Testis (tissue), 2 donors: ENCODE data around the gene GINS3.

ENCODE experiments used
- POLR2A ChIP-seq: fragments of 450-650 bp; IDR thresholded peaks from one replicate; pipeline ENCODE4 v1.6.1; 2017; ENCODE audit warnings: antibody characterized with exemption, mild to moderate bottlenecking, moderate library complexity
- TF ChIP-seq, protein P1 (sequence below), 3 experiments: fragments of 450-650 bp in 2 of 3; fragments of 200-600 bp in 1 of 3; sonication (generic) in 1 of 3; IDR thresholded peaks; one replicate each; pipeline ENCODE4 v1.5.1; 2016 to 2019; ENCODE audit warnings: antibody characterized with exemption in 3 of 3, mild to moderate bottlenecking in 2 of 3, moderate library complexity in 1 of 3

GRCh38 chr16:58430718-58431117, 38.4 kb downstream of the GINS3 start:
- TF ChIP-seq, protein P1, sequence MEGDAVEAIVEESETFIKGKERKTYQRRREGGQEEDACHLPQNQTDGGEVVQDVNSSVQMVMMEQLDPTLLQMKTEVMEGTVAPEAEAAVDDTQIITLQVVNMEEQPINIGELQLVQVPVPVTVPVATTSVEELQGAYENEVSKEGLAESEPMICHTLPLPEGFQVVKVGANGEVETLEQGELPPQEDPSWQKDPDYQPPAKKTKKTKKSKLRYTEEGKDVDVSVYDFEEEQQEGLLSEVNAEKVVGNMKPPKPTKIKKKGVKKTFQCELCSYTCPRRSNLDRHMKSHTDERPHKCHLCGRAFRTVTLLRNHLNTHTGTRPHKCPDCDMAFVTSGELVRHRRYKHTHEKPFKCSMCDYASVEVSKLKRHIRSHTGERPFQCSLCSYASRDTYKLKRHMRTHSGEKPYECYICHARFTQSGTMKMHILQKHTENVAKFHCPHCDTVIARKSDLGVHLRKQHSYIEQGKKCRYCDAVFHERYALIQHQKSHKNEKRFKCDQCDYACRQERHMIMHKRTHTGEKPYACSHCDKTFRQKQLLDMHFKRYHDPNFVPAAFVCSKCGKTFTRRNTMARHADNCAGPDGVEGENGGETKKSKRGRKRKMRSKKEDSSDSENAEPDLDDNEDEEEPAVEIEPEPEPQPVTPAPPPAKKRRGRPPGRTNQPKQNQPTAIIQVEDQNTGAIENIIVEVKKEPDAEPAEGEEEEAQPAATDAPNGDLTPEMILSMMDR (IDR thresholded peaks at IDR 0.05), result no peak
- TF ChIP-seq POLR2A, result no peak
